ENCODE measurements around the gene SPOCK1.

DNA sequence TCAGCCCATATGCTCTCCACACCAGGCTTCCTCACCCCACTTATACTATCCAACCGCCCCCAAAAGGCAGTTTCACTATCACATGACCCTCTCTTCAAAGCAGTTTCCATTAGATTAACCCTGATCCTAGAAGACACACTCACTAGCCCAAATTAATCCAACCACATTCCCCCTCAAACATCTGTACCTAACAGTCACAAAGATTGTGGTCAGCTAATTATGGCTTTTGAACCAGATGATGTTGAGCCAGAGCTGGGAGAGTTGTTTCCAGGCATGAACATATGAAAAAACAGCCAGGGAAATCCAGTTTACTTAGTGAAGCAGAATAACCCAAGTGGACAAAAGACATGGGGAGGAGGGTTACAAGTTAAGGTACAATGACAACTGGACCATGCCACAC lies 131.2 kb downstream of the SPOCK1 start:
- TF ChIP-seq, protein P1, sequence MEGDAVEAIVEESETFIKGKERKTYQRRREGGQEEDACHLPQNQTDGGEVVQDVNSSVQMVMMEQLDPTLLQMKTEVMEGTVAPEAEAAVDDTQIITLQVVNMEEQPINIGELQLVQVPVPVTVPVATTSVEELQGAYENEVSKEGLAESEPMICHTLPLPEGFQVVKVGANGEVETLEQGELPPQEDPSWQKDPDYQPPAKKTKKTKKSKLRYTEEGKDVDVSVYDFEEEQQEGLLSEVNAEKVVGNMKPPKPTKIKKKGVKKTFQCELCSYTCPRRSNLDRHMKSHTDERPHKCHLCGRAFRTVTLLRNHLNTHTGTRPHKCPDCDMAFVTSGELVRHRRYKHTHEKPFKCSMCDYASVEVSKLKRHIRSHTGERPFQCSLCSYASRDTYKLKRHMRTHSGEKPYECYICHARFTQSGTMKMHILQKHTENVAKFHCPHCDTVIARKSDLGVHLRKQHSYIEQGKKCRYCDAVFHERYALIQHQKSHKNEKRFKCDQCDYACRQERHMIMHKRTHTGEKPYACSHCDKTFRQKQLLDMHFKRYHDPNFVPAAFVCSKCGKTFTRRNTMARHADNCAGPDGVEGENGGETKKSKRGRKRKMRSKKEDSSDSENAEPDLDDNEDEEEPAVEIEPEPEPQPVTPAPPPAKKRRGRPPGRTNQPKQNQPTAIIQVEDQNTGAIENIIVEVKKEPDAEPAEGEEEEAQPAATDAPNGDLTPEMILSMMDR (IDR thresholded peaks at IDR 0.05; ENCODE audit: borderline replicate concordance, extremely low read depth, low read length, poor library complexity, severe bottlenecking): no peak
- no peak for TF ChIP-seq EZH2 (IDR thresholded peaks at IDR 0.05; ENCODE audit: borderline replicate concordance, low read depth, low read length, severe bottlenecking)
